HepG2 (cell line): Measurements from ENCODE around the gene AUNIP. TPM values are rescaled to one million over a fixed set of nuclear protein-coding genes. Genes with fewer than 3 reads are reported as not detected.

Source experiments
- DPF2 ChIP-seq: sonication (generic); formaldehyde crosslinking; IDR thresholded peaks from 2 replicates; pipeline ENCODE4 v1.4.0; 2020; ENCODE audit warnings: mild to moderate bottlenecking, low read depth, missing genetic modification reagents, borderline replicate concordance
- FOXP1 ChIP-seq, 2 experiments: fragments of 450-650 bp in 1 of 2; IDR thresholded peaks; 2 replicates each; pipeline ENCODE4 v1.6.1; 2017 to 2018; ENCODE audit warnings: antibody characterized with exemption in 1 of 2
- KLF11 ChIP-seq: IDR thresholded peaks from 2 replicates; pipeline ENCODE4 v1.6.1; 2016; ENCODE audit warnings: missing compliant biosample characterization
- PHF21A ChIP-seq: sonication (generic); formaldehyde crosslinking; IDR thresholded peaks from 2 replicates; pipeline ENCODE4 v1.5.0; 2020; ENCODE audit warnings: mild to moderate bottlenecking, missing genetic modification reagents
- REPIN1 ChIP-seq: sonication (generic); formaldehyde crosslinking; IDR thresholded peaks from 2 replicates; pipeline ENCODE4 v1.8.0; 2022; ENCODE audit warnings: missing genetic modification reagents, low read depth, mild to moderate bottlenecking, borderline replicate concordance
- RFX1 ChIP-seq: fragments of 450-650 bp; IDR thresholded peaks from 2 replicates; pipeline ENCODE4 v1.6.1; 2017
- SNAPC5 ChIP-seq: sonication (generic); formaldehyde crosslinking; IDR thresholded peaks from 2 replicates; pipeline ENCODE4 v1.8.1; 2023; ENCODE audit warnings: mild to moderate bottlenecking, missing genetic modification reagents, borderline replicate concordance
- SP1 ChIP-seq, 2 experiments: fragments of 450-650 bp in 1 of 2; sonication (generic) in 1 of 2; formaldehyde crosslinking in 1 of 2; IDR thresholded peaks; 2 replicates each; pipeline versions ENCODE4 v1.4.0 to v1.6.1; 2016 to 2020; ENCODE audit warnings: missing genetic modification reagents in 1 of 2
- SRSF9 ChIP-seq: fragments of 200-400 bp; formaldehyde crosslinking; IDR thresholded peaks from 2 replicates; pipeline ENCODE4 v1.6.1; 2018; ENCODE audit warnings: borderline replicate concordance, mild to moderate bottlenecking, low read depth, low read length; ENCODE audit not compliant: insufficient read depth, poor library complexity, severe bottlenecking
- TCF7 ChIP-seq: sonication (generic); IDR thresholded peaks from 2 replicates; pipeline ENCODE4 v1.6.1; 2016; ENCODE audit warnings: antibody characterized with exemption, low read depth
- ZFAT ChIP-seq: sonication (generic); formaldehyde crosslinking; conservative IDR thresholded peaks from 2 replicates; pipeline ENCODE4 v1.8.1; 2023; ENCODE audit warnings: missing genetic modification reagents, inconsistent platforms
- ZFP82 ChIP-seq: sonication (generic); formaldehyde crosslinking; IDR thresholded peaks from 2 replicates; pipeline ENCODE4 v1.5.1; 2020; ENCODE audit warnings: mild to moderate bottlenecking, missing genetic modification reagents, borderline replicate concordance
- ZNF33A ChIP-seq: sonication (generic); formaldehyde crosslinking; IDR thresholded peaks from 2 replicates; pipeline ENCODE4 v1.5.1; 2020; ENCODE audit warnings: missing genetic modification reagents, mild to moderate bottlenecking, moderate library complexity, borderline replicate concordance
- ZNF564 ChIP-seq: sonication (generic); formaldehyde crosslinking; IDR thresholded peaks from 2 replicates; pipeline ENCODE4 v1.8.1; 2023; ENCODE audit warnings: mild to moderate bottlenecking, missing genetic modification reagents
- ZNF605 ChIP-seq: sonication (generic); formaldehyde crosslinking; IDR thresholded peaks from 2 replicates; pipeline ENCODE4 v1.8.0; 2022; ENCODE audit warnings: mild to moderate bottlenecking, missing genetic modification reagents
- polyA plus RNA-seq, 8 experiments: library from polyadenylated mRNA; depleted of rRNA in 3 of 8; stranded (reverse) in 7 of 8; unstranded in 1 of 8; fragments of >200 nt; fragmentation: Illumina TruSeq in 4 of 8; extraction: Trizol in 4 of 8; gene quantifications; 2 replicates each; pipeline versions ENCODE4 v1.2.1 to v1.2.3, GENCODE V29; 2011 to 2016; ENCODE audit warnings: low read depth in 4 of 8, missing spikeins in 1 of 8, mixed read lengths in 1 of 8; ENCODE audit not compliant: insufficient read depth in 1 of 8
- total RNA-seq, 5 experiments: library from RNA; depleted of rRNA; stranded (reverse); fragments of >200 nt; fragmentation: Illumina TruSeq; extraction: Trizol; gene quantifications; 2 replicates each; pipeline ENCODE4 v1.2.3, GENCODE V29; 2016; ENCODE audit warnings: low read depth in 1 of 5
- TF ChIP-seq, protein P1 (sequence below), 2 experiments: sonication (generic) in 1 of 2; formaldehyde crosslinking in 1 of 2; IDR thresholded peaks; 2 replicates each; pipeline versions ENCODE4 v1.6.1 to v1.9.0; 2014 to 2022; ENCODE audit warnings: antibody characterized with exemption in 1 of 2, borderline replicate concordance in 1 of 2, inconsistent platforms in 1 of 2, low read depth in 1 of 2, missing genetic modification reagents in 1 of 2
- TF ChIP-seq, protein P2 (sequence below): sonication (generic); formaldehyde crosslinking; IDR thresholded peaks from 2 replicates; pipeline ENCODE4 v1.5.0; 2020; ENCODE audit warnings: missing genetic modification reagents
- TF ChIP-seq, protein P3 (sequence below): sonication (generic); formaldehyde crosslinking; IDR thresholded peaks from 2 replicates; pipeline ENCODE4 v1.5.0; 2020; ENCODE audit warnings: mild to moderate bottlenecking, missing genetic modification reagents

AUNIP gene
- total and polyA plus RNA-seq, 2 of the 13 experiments (the other 11 are each of a cell fraction or from before 2014, with no cell fraction given), result 3.8 to 12.3 TPM

DNA sequence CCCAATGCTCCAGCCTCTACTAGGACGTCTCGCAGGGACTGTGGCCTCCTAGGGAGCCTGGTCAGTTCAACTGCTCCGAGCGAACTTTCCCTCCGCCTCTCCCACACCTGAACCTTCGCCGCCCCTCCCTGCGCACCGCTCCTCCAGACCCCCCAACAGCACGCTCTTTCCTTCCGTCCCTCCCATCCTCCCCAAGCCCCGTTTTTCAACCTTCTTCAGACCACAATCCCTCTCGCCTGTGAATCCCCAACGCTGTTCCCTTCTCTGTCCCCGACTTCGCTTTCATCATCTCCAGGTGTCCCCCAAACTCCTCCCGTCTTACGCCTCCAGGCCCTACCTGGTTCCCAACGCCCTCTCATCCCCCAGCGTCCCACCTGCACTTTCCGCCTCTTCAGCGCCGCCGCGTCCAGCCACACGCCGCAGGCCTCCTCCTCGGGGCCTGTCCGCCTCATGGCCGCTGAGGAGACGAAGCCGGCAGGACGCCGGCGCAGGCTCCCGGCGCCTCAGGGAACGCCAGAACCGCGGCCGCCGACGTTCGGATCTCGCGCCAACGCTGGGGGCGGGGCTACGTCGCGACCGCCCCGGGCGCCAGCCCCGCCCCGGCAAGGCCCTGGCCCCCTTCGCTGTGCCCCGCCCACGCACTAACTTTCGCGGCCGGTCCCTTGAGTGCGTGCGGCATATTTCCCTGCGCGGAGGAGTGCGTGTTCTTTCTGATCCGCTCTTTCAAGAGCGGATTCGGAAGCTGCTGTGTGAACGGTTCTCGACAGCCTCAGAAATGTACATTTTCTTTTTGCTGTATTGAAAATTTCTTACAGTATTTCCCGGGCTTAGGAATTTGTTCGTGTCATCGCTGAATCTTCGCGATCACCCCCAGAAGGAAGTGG is at the start of gene AUNIP (continued):
- TF ChIP-seq, protein P1, sequence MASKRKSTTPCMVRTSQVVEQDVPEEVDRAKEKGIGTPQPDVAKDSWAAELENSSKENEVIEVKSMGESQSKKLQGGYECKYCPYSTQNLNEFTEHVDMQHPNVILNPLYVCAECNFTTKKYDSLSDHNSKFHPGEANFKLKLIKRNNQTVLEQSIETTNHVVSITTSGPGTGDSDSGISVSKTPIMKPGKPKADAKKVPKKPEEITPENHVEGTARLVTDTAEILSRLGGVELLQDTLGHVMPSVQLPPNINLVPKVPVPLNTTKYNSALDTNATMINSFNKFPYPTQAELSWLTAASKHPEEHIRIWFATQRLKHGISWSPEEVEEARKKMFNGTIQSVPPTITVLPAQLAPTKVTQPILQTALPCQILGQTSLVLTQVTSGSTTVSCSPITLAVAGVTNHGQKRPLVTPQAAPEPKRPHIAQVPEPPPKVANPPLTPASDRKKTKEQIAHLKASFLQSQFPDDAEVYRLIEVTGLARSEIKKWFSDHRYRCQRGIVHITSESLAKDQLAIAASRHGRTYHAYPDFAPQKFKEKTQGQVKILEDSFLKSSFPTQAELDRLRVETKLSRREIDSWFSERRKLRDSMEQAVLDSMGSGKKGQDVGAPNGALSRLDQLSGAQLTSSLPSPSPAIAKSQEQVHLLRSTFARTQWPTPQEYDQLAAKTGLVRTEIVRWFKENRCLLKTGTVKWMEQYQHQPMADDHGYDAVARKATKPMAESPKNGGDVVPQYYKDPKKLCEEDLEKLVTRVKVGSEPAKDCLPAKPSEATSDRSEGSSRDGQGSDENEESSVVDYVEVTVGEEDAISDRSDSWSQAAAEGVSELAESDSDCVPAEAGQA (IDR thresholded peaks at IDR 0.05; ENCODE audit: low read depth), result 0 out of 2 replicates have a peak, but pooled peaks have one; percentile 2
- TF ChIP-seq, protein P1 (CRISPR knock-in tag; IDR thresholded peaks at IDR 0.05; ENCODE audit: borderline replicate concordance), result 0 out of 2 replicates have a peak, but pooled peaks have one; percentile 74
- TF ChIP-seq ZFP82 (CRISPR knock-in tag) (no peak), ZNF33A (CRISPR knock-in tag) (no peak; the same call in 1 of the 2 replicates), FOXP1 (IDR thresholded peaks at IDR 0.05) (no peak), FOXP1 (CRISPR knock-in tag; IDR thresholded peaks at IDR 0.05) (no peak), KLF11 (CRISPR knock-in tag) (no peak), DPF2 (CRISPR knock-in tag) (no peak), SP1 (IDR thresholded peaks at IDR 0.05) (no peak), SP1 (CRISPR knock-in tag; IDR thresholded peaks at IDR 0.05) (peak; percentile 76), SRSF9 (no peak), ZNF605 (CRISPR knock-in tag) (no peak), SNAPC5 (CRISPR knock-in tag) (peak; percentile 81; the same call in 1 of the 2 replicates), ZFAT (CRISPR knock-in tag) (no peak; the same call in 1 of the 2 replicates), REPIN1 (CRISPR knock-in tag) (peak; percentile 62), TCF7 (no peak), PHF21A (CRISPR knock-in tag) (peak; percentile 60; the same call in 1 of the 2 replicates), ZNF564 (CRISPR knock-in tag) (no peak), RFX1 (no peak)
- TF ChIP-seq, protein P2, sequence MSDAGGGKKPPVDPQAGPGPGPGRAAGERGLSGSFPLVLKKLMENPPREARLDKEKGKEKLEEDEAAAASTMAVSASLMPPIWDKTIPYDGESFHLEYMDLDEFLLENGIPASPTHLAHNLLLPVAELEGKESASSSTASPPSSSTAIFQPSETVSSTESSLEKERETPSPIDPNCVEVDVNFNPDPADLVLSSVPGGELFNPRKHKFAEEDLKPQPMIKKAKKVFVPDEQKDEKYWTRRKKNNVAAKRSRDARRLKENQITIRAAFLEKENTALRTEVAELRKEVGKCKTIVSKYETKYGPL, result 0 out of 2 replicates have a peak, but pooled peaks have one; percentile 17
- TF ChIP-seq, protein P3, sequence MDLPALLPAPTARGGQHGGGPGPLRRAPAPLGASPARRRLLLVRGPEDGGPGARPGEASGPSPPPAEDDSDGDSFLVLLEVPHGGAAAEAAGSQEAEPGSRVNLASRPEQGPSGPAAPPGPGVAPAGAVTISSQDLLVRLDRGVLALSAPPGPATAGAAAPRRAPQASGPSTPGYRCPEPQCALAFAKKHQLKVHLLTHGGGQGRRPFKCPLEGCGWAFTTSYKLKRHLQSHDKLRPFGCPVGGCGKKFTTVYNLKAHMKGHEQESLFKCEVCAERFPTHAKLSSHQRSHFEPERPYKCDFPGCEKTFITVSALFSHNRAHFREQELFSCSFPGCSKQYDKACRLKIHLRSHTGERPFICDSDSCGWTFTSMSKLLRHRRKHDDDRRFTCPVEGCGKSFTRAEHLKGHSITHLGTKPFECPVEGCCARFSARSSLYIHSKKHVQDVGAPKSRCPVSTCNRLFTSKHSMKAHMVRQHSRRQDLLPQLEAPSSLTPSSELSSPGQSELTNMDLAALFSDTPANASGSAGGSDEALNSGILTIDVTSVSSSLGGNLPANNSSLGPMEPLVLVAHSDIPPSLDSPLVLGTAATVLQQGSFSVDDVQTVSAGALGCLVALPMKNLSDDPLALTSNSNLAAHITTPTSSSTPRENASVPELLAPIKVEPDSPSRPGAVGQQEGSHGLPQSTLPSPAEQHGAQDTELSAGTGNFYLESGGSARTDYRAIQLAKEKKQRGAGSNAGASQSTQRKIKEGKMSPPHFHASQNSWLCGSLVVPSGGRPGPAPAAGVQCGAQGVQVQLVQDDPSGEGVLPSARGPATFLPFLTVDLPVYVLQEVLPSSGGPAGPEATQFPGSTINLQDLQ (CRISPR knock-in tag), result no peak
